Left renal cortex interstitium (tissue), 4 donors: ENCODE results near the gene DCTN1. TPM values are rescaled to one million over a fixed set of nuclear protein-coding genes. Genes with fewer than 3 reads are reported as not detected.

Source experiments
- DNase-seq, 4 donors: peaks; one replicate each; pipeline ENCODE4 v3.0.0-alpha.2; 2013; ENCODE audit warnings: low read depth in 4 of 4, low spot score in 2 of 4, missing footprints in 1 of 4
- polyA plus RNA-seq, 4 donors: library from polyadenylated mRNA; unstranded; fragments of 120-200 nt; gene quantifications; one replicate each; pipeline ENCODE4 v1.2.1, GENCODE V29; 2013; ENCODE audit not compliant: insufficient read length in 4 of 4

DCTN1 gene
- polyA plus RNA-seq, 4 donors: 134 to 178 (median 153) TPM

- DNase-seq: no peak
Measured at GRCh38 chr2:74332550-74333174, 47.4 kb downstream of the DCTN1 start.

GRCh38 chr2:74328573-74328972, 51.5 kb downstream of the DCTN1 start:
- DNase-seq: no peak

- no peak for DNase-seq
Measured at GRCh38 chr2:74328074-74328473, 52.0 kb downstream of the DCTN1 start.

GRCh38 chr2:74327627-74328026, 52.5 kb downstream of the DCTN1 start:
- no peak for DNase-seq

- DNase-seq: no peak
Measured at GRCh38 chr2:74327199-74327598, 52.9 kb downstream of the DCTN1 start.

- DNase-seq: no peak
Measured at GRCh38 chr2:74325815-74326214, 54.3 kb downstream of the DCTN1 start.

- no peak for DNase-seq
Measured at GRCh38 chr2:74321737-74322136, 58.4 kb downstream of the DCTN1 start.

- DNase-seq: no peak
Measured at GRCh38 chr2:74317701-74318100, 62.4 kb downstream of the DCTN1 start.

- no peak for DNase-seq
Measured at GRCh38 chr2:74316627-74317295, 63.4 kb downstream of the DCTN1 start.

- no peak for DNase-seq
Measured at GRCh38 chr2:74314107-74314506, 66.0 kb downstream of the DCTN1 start.

GRCh38 chr2:74313497-74313896, 66.6 kb downstream of the DCTN1 start:
- no peak for DNase-seq

GRCh38 chr2:74312913-74313312, 67.2 kb downstream of the DCTN1 start:
- no peak for DNase-seq

Other genes with a start within 250 kb of the DCTN1 start
- gene BOLA3, start 232.4 kb downstream of the DCTN1 start, polyA plus RNA-seq: 10 to 100 TPM; 24.2 to 39.4 (median 28.0) TPM
- gene MOB1A, start 201.4 kb downstream of the DCTN1 start, polyA plus RNA-seq: 100 to 1,000 TPM in 2 of 4 donors, 10 to 100 TPM in 2; 90.0 to 101 (median 97.4) TPM
- 10 to 100 TPM; 23.3 to 30.1 (median 26.9) TPM for gene MTHFD2, start 181.7 kb downstream of the DCTN1 start, polyA plus RNA-seq
- gene SLC4A5, start 36.9 kb downstream of the DCTN1 start, polyA plus RNA-seq: 1 to 10 TPM; 1.8 to 4.6 (median 3.1) TPM
- 1 to 10 TPM; 5.6 to 8.7 (median 8.2) TPM for gene C2orf81, start 41.3 kb upstream of the DCTN1 start, polyA plus RNA-seq
- 10 to 100 TPM; 38.4 to 46.7 (median 40.8) TPM for gene WDR54, start 41.4 kb upstream of the DCTN1 start, polyA plus RNA-seq
- gene RTKN, start 61.6 kb upstream of the DCTN1 start, polyA plus RNA-seq: 10 to 100 TPM; 53.7 to 94.5 (median 76.7) TPM
- gene INO80B, start 74.8 kb upstream of the DCTN1 start, polyA plus RNA-seq: 10 to 100 TPM; 25.2 to 40.9 (median 25.9) TPM
- gene WBP1, start 78.1 kb upstream of the DCTN1 start, polyA plus RNA-seq: 100 to 1,000 TPM in 3 of 4 donors, 10 to 100 TPM in 1; 99.5 to 129 (median 123) TPM
- gene MOGS, start 85.1 kb upstream of the DCTN1 start, polyA plus RNA-seq: 10 to 100 TPM; 47.2 to 60.8 (median 52.2) TPM
- 10 to 100 TPM; 40.6 to 86.2 (median 54.7) TPM for gene MRPL53, start 92.4 kb upstream of the DCTN1 start, polyA plus RNA-seq
- gene CCDC142, start 102.7 kb upstream of the DCTN1 start, polyA plus RNA-seq: 10 to 100 TPM in 3 of 4 donors, 1 to 10 TPM in 1; 8.5 to 19.7 (median 13.4) TPM
- gene TTC31, start 102.8 kb upstream of the DCTN1 start, polyA plus RNA-seq: 10 to 100 TPM; 24.1 to 43.7 (median 33.2) TPM
- 1 to 10 TPM; 2.2 to 7.0 (median 3.2) TPM for gene LBX2, start 119.3 kb upstream of the DCTN1 start, polyA plus RNA-seq
- gene PCGF1, start 127.4 kb upstream of the DCTN1 start, polyA plus RNA-seq: 10 to 100 TPM; 26.4 to 33.3 (median 28.9) TPM
- under 1 TPM in 2 of 4 donors, not detected in 2; 0.13 to 0.14 TPM for gene TLX2, start 134.1 kb upstream of the DCTN1 start, polyA plus RNA-seq
- gene DQX1, start 145.9 kb upstream of the DCTN1 start, polyA plus RNA-seq: under 1 TPM; 0.32 to 0.63 (median 0.41) TPM
- 100 to 1,000 TPM in 3 of 4 donors, 10 to 100 TPM in 1; 88.8 to 136 (median 106) TPM for gene AUP1, start 149.4 kb upstream of the DCTN1 start, polyA plus RNA-seq
- 10 to 100 TPM; 33.6 to 36.9 (median 35.0) TPM for gene HTRA2, start 149.6 kb upstream of the DCTN1 start, polyA plus RNA-seq
- 10 to 100 TPM in 3 of 4 donors, 1 to 10 TPM in 1; 9.7 to 12.4 (median 10.7) TPM for gene LOXL3, start 173.6 kb upstream of the DCTN1 start, polyA plus RNA-seq
- 10 to 100 TPM in 2 of 4 donors, 1 to 10 TPM in 2; 8.3 to 11.1 (median 10.2) TPM for gene DOK1, start 174.4 kb upstream of the DCTN1 start, polyA plus RNA-seq